GM21447 (cell line): ENCODE data around the gene LCN2.

ENCODE experiments used
- ATAC-seq: cut with Tn5 transposase; IDR thresholded peaks from one replicate; pipeline ENCODE4 v1.9.1; 2021; ENCODE audit not compliant: unreplicated experiment

The LCN2 gene

GRCh38 chr9:128191406-128192046 is 42.3 kb downstream of the LCN2 start, which contains the start of gene CIZ1:
TSS of gene CIZ1 (minus strand) at chr9:128191572. CDS start at chr9:128190857, 715 bp downstream.
- peak; percentile 62 for ATAC-seq

GRCh38 chr9:128192601-128193371 is 43.5 kb downstream of the LCN2 start:
- ATAC-seq = no peak

GRCh38 chr9:128193469-128194096 is 44.3 kb downstream of the LCN2 start:
- no peak for ATAC-seq

- ATAC-seq = no peak
Measured at GRCh38 chr9:128201441-128202369, 52.5 kb downstream of the LCN2 start.

- no peak for ATAC-seq
Measured at GRCh38 chr9:128202648-128203023, 53.4 kb downstream of the LCN2 start.
